Heart left ventricle (tissue), 16 donors: Measurements from ENCODE around the gene ZMIZ1. TPM values are rescaled to one million over a fixed set of nuclear protein-coding genes. Genes with fewer than 3 reads are reported as not detected.

Experiments
- ATAC-seq, 4 donors: fragments of 200-7000 bp; cut with Tn5 transposase; one replicate each; pipeline ENCODE4 v1.9.1; 2020 to 2022; ENCODE audit warnings: moderate library complexity in 4 of 4, mild to moderate bottlenecking in 3 of 4, moderate number of reproducible peaks in 1 of 4
- DNase-seq, 5 donors: peaks; one replicate each; pipeline ENCODE4 v3.0.0-alpha.2; 2020
- H3K27ac ChIP-seq, 12 donors: fragments of 200-600 bp; sonication (generic) in 4 of 12; one replicate each; pipeline versions ENCODE4 v1.5.0 to v1.8.0; 2016 to 2022; ENCODE audit warnings: mild to moderate bottlenecking in 2 of 12
- H3K27me3 ChIP-seq, 9 donors: fragments of 200-600 bp; sonication (generic) in 2 of 9; one replicate each; pipeline versions ENCODE4 v1.5.1 to v1.8.0; 2016 to 2022; ENCODE audit warnings: mild to moderate bottlenecking in 3 of 9
- H3K36me3 ChIP-seq, 9 donors: fragments of 200-600 bp; sonication (generic) in 2 of 9; one replicate each; pipeline versions ENCODE4 v1.5.0 to v1.8.0; 2018 to 2022; ENCODE audit warnings: mild to moderate bottlenecking in 2 of 9
- H3K4me1 ChIP-seq, 12 donors: fragments of 200-600 bp; sonication (generic) in 4 of 12; one replicate each; pipeline versions ENCODE4 v1.5.0 to v1.8.0; 2016 to 2022; ENCODE audit warnings: mild to moderate bottlenecking in 3 of 12
- H3K4me3 ChIP-seq, 12 donors: fragments of 200-600 bp; sonication (generic) in 4 of 12; one replicate each; pipeline versions ENCODE4 v1.5.0 to v1.8.0; 2017 to 2022; ENCODE audit warnings: mild to moderate bottlenecking in 9 of 12, moderate library complexity in 4 of 12
- H3K9me3 ChIP-seq, 12 donors: fragments of 200-600 bp; sonication (generic) in 4 of 12; one replicate each; pipeline versions ENCODE4 v1.5.0 to v1.8.0; 2016 to 2022; ENCODE audit warnings: mild to moderate bottlenecking in 1 of 12
- CTCF ChIP-seq, 12 donors: fragments of 200-600 bp; sonication (generic) in 4 of 12; IDR thresholded peaks; one replicate each; pipeline versions ENCODE4 v1.5.0 to v1.8.0; 2018 to 2022; ENCODE audit warnings: antibody characterized with exemption in 12 of 12, mild to moderate bottlenecking in 5 of 12
- POLR2A ChIP-seq, 2 donors: fragments of 450-650 bp; IDR thresholded peaks; one replicate each; pipeline ENCODE4 v1.6.1; 2017; ENCODE audit warnings: antibody characterized with exemption in 2 of 2, mild to moderate bottlenecking in 2 of 2, moderate library complexity in 2 of 2
- WGBS, 4 donors: extraction: QIAGEN DNeasy Blood & Tissue Kit in 2 of 4; methylation state at CpG; one replicate each; pipeline versions ENCODE4 v1.1.5 to v1.1.7; 2013 to 2018; 5-methylcytosine and 5-hydroxymethylcytosine counted together
- intact Hi-C, 10 donors: fragments of 100-400 bp; cut with DNase I; formaldehyde crosslinking; loops; one replicate each; pipeline versions ENCODE4 v1.11.1 to v1.14.2; 2022
- polyA plus RNA-seq, 2 donors: library from polyadenylated mRNA; stranded (reverse); fragments of 200-250 nt; gene quantifications; one replicate each; pipeline ENCODE4 v1.2.3, GENCODE V29; 2013
- total RNA-seq, 9 donors: library from RNA; depleted of rRNA in 2 of 9; stranded (reverse); fragments of >200 nt in 2 of 9; fragmentation: NEBNext Ultra II Directional in 3 of 9; extraction: Animal tissue kit (Norgen Biotek cat#: 25700) in 3 of 9; gene quantifications; one replicate each; pipeline versions ENCODE4 v1.1.0 to v1.2.4, GENCODE V29; 2016 to 2023
- donor health status: ischemic (EF 13 %, LVEDD 7.1; RV severe dilation, severe dysfunction).
- donor health status: healthy with polysubstance abuse.
- donor health status: DM: no; HTN: yes; CAD: no.
- donor health status: DM: no; HTN: no; CAD: no.
- donor health status: ischemic (EF 25% LVEDD 6.9; RV normal size, moderate dysfunction).
- donor health status: ischemic (EF 25% LVEDD 5.7; RV mildly dilated, moderate dysfunction).
- donor health status: healthy.
- donor health status: DM: yes; HTN: yes; CAD: no.
- donor health status: ischemic (EF 35%, LVEDD 5.7; RV mildly dilated, moderate dysfunction).
- donor health status: nonischemic (EF 11% LVEDD 7.7; RV severe dilation, severe dysfunction).
- donor health status: DM: yes; HTN: yes; CAD: no.
- donor health status: PGD.
- donor health status: ischemic (EF 29% LVEDD 5.4; RV normal size, mild dysfunction).
- donor health status: nonischemic (EF 23%, LVEDD 6.1; RV moderate dilation, normal function).

ZMIZ1 gene
- total and polyA plus RNA-seq, 11 donors: 19.7 to 75.4 (median 49.2) TPM

- no peaks in the 10 kb centered on the region for H3K27me3 ChIP-seq
- no peaks in the 10 kb centered on the region for H3K9me3 ChIP-seq
- no peak for ATAC-seq
- H3K4me1 ChIP-seq: peaks cover 33 to 99% (median 83%) of the 10 kb centered on the region in 12 donors
- intact Hi-C loops: loop anchor here in 1 of 10 donors (5.0 kb wide), 1 partner anchor 33 kb away; no protein-coding TSS in a partner anchor
- TF ChIP-seq POLR2A (IDR thresholded peaks at IDR 0.05) (no peak), CTCF (IDR thresholded peaks at IDR 0.05) (peak in 3 of 12 donors; percentile 10 to 31 (median 13))
- H3K27ac ChIP-seq: peak overlapping the region in 8 of 12 donors; percentile 2 to 94 (median 51)
- DNase-seq: no peak
- no peak overlapping the region for H3K4me3 ChIP-seq
- peaks cover 0 to 6% (median 0%) of the 10 kb centered on the region in 9 donors for H3K36me3 ChIP-seq
- WGBS, 4 donors: 53 to 67% (median 56%) methylated on average over 10 to 11 of the region's 11 CpGs
These were observed 36.5 kb downstream of the ZMIZ1 start for GRCh38 chr10:79105150-79105739.

GRCh38 chr10:79105818-79106217 is 37.1 kb downstream of the ZMIZ1 start:
- no peak for DNase-seq
- 43 to 63% (median 59%) methylated on average over 6 of the region's 6 CpGs for WGBS, 4 donors
- H3K4me3 ChIP-seq: no peak overlapping the region
- TF ChIP-seq POLR2A (IDR thresholded peaks at IDR 0.05) (no peak), CTCF (IDR thresholded peaks at IDR 0.05) (no peak)
- H3K36me3 ChIP-seq: peaks cover 0 to 12% (median 5%) of the 10 kb centered on the region in 9 donors
- H3K4me1 ChIP-seq: peaks cover 28 to 99% (median 81%) of the 10 kb centered on the region in 12 donors
- H3K27ac ChIP-seq: peak overlapping the region in 6 of 12 donors; percentile 17 to 94 (median 55)
- ATAC-seq: no peak
- no peaks in the 10 kb centered on the region for H3K9me3 ChIP-seq
- H3K27me3 ChIP-seq: no peaks in the 10 kb centered on the region
- intact Hi-C loops: loop anchor here in 1 of 10 donors (5.0 kb wide), 1 partner anchor 34 kb away; no protein-coding TSS in a partner anchor

- peaks cover 0 to 19% (median 11%) of the 10 kb centered on the region in 9 donors for H3K36me3 ChIP-seq
- no peak for TF ChIP-seq POLR2A (IDR thresholded peaks at IDR 0.05)
- TF ChIP-seq CTCF (IDR thresholded peaks at IDR 0.05): no peak
- peak overlapping the region in 5 of 12 donors; percentile 5 to 94 (median 17) for H3K27ac ChIP-seq
- 77 to 84% (median 82%) methylated on average over 9 to 10 of the region's 10 CpGs for WGBS, 4 donors
- peaks cover 23 to 99% (median 79%) of the 10 kb centered on the region in 12 donors for H3K4me1 ChIP-seq
- no peaks in the 10 kb centered on the region for H3K27me3 ChIP-seq
- intact Hi-C loops: loop anchor here in 1 of 10 donors (5.0 kb wide), 1 partner anchor 34 kb away; no protein-coding TSS in a partner anchor
- H3K4me3 ChIP-seq: no peak overlapping the region
- DNase-seq: no peak
- H3K9me3 ChIP-seq: no peaks in the 10 kb centered on the region
- no peak for ATAC-seq
These were observed 37.7 kb downstream of the ZMIZ1 start for GRCh38 chr10:79106256-79107050.
